H1 (cell line): ENCODE data around the gene LRRC63. TPM values are rescaled to one million over a fixed set of nuclear protein-coding genes. Genes with fewer than 3 reads are reported as not detected.

Experiments
- CTCF ChIA-PET: fragments of 300-600 bp; sonication (Branson Sonifier 250); formaldehyde crosslinking; loops from one replicate; lab custom pipeline; 2021; ENCODE audit not compliant: partially characterized antibody; lab: Charles Lee
- POLR2A ChIA-PET: fragments of 300-600 bp; sonication (Branson Sonifier 250); formaldehyde crosslinking; loops from one replicate; lab custom pipeline; 2021; ENCODE audit warnings: inconsistent platforms; ENCODE audit not compliant: partially characterized antibody; lab: Charles Lee
- DNase-seq, 2 experiments: peaks; one replicate each; pipeline versions ENCODE4 v3.0.0 to v3.0.0-alpha.2; 2010 to 2022; ENCODE audit warnings: low spot score in 2 of 2, low read depth in 1 of 2, mixed read lengths in 1 of 2
- FAIRE-seq: peaks from 2 replicates; lab custom pipeline; 2011; peaks lifted over from hg19 to GRCh38; lab: Jason Lieb, UNC
- H2AFZ ChIP-seq: 2 replicates; pipeline ENCODE4 v1.8.1; 2012; ENCODE audit warnings: low read length, inconsistent platforms
- H2AK5ac ChIP-seq: 2 replicates; pipeline ENCODE4 v1.6.1; 2013; ENCODE audit warnings: low read depth, low read length
- H2BK120ac ChIP-seq: replicated peaks from 2 replicates; pipeline ENCODE3; 2013; ENCODE audit warnings: low read depth, low read length, inconsistent platforms
- H2BK12ac ChIP-seq: 2 replicates; pipeline ENCODE4 v1.6.1; 2013; ENCODE audit warnings: low read depth, low read length
- H2BK15ac ChIP-seq: 2 replicates; pipeline ENCODE4 v1.6.1; 2013; ENCODE audit warnings: low read length
- H2BK20ac ChIP-seq: 2 replicates; pipeline ENCODE4 v1.6.1; 2013; ENCODE audit warnings: low read length
- H2BK5ac ChIP-seq: 2 replicates; pipeline ENCODE4 v1.6.1; 2013; ENCODE audit warnings: low read depth, low read length
- H3K14ac ChIP-seq: 2 replicates; pipeline ENCODE4 v1.6.1; 2013; ENCODE audit warnings: inconsistent platforms; ENCODE audit not compliant: insufficient read length
- H3K18ac ChIP-seq: 2 replicates; pipeline ENCODE4 v1.6.1; 2013; ENCODE audit warnings: low read length; ENCODE audit errors: extremely low read depth
- H3K23ac ChIP-seq: 2 replicates; pipeline ENCODE4 v1.6.1; 2013; ENCODE audit warnings: inconsistent platforms; ENCODE audit not compliant: insufficient read length
- H3K23me2 ChIP-seq: 2 replicates; pipeline ENCODE4 v1.6.1; 2013; ENCODE audit warnings: low read depth, low read length
- H3K27ac ChIP-seq: 2 replicates; pipeline ENCODE4 v1.6.1; 2011; ENCODE audit warnings: low read depth, low read length, inconsistent platforms
- H3K27me3 ChIP-seq, 4 experiments: replicated peaks in 1 of 4; 1 replicate in 1 of 4; 2 replicates in 3 of 4; pipeline versions ENCODE4 v1.6.1 to v1.8.1; 2011 to 2013; ENCODE audit warnings: low read length in 3 of 4, mild to moderate bottlenecking in 3 of 4, inconsistent platforms in 2 of 4, mixed read lengths in 2 of 4, moderate library complexity in 1 of 4; ENCODE audit not compliant: control insufficient read depth in 3 of 4, insufficient read depth in 3 of 4; ENCODE audit errors: extremely low read depth in 1 of 4
- H3K36me3 ChIP-seq, 4 experiments: 2 replicates each; pipeline versions ENCODE4 v1.6.1 to v1.8.1; 2011 to 2013; ENCODE audit warnings: mild to moderate bottlenecking in 4 of 4, low read length in 3 of 4, moderate library complexity in 2 of 4, control low read depth in 1 of 4, inconsistent platforms in 1 of 4; ENCODE audit not compliant: insufficient read depth in 4 of 4, control insufficient read depth in 2 of 4
- H3K4ac ChIP-seq: replicated peaks from 2 replicates; pipeline ENCODE3; 2013; ENCODE audit warnings: low read length, low read depth, mixed read lengths, inconsistent platforms; ENCODE audit not compliant: insufficient read length
- H3K4me1 ChIP-seq, 4 experiments: replicated peaks in 1 of 4; 1 replicate in 1 of 4; 2 replicates in 3 of 4; pipeline versions ENCODE4 v1.6.1 to v1.8.1; 2011 to 2013; ENCODE audit warnings: low read length in 3 of 4, inconsistent platforms in 2 of 4, mixed read lengths in 1 of 4; ENCODE audit not compliant: insufficient read depth in 4 of 4, control insufficient read depth in 3 of 4
- H3K4me2 ChIP-seq, 2 experiments: 2 replicates each; pipeline versions ENCODE4 v1.6.1 to v1.8.1; 2011 to 2013; ENCODE audit warnings: low read depth in 2 of 2, low read length in 2 of 2, control low read depth in 1 of 2, inconsistent platforms in 1 of 2, mild to moderate bottlenecking in 1 of 2; ENCODE audit not compliant: insufficient read depth in 1 of 2
- H3K4me3 ChIP-seq, 4 experiments: fragments of 200-600, 300-600 bp in 1 of 4; sonication (generic), shearing (Covaris generic), sonication (Bioruptor Twin) in 1 of 4; 2 replicates each; pipeline versions ENCODE4 v1.5.1 to v1.8.1; 2011 to 2016; ENCODE audit warnings: low read length in 4 of 4, low read depth in 3 of 4, control low read depth in 2 of 4, inconsistent platforms in 2 of 4, mild to moderate bottlenecking in 2 of 4, mixed read lengths in 1 of 4, moderate library complexity in 1 of 4; ENCODE audit not compliant: insufficient read depth in 2 of 4; ENCODE audit errors: extremely low read depth in 1 of 4
- H3K56ac ChIP-seq: replicated peaks from 2 replicates; pipeline ENCODE3; 2013; ENCODE audit warnings: low read depth, mild to moderate bottlenecking, mixed read lengths, low read length, inconsistent platforms; ENCODE audit not compliant: insufficient read length
- H3K79me1 ChIP-seq: 2 replicates; pipeline ENCODE4 v1.6.1; 2013; ENCODE audit warnings: low read depth, low read length, control low read depth
- H3K79me2 ChIP-seq, 2 experiments: 2 replicates each; pipeline versions ENCODE4 v1.6.1 to v1.8.1; 2012 to 2013; ENCODE audit warnings: low read length in 2 of 2, mild to moderate bottlenecking in 2 of 2, inconsistent platforms in 1 of 2; ENCODE audit not compliant: insufficient read depth in 2 of 2, control insufficient read depth in 1 of 2
- H3K9ac ChIP-seq, 4 experiments: replicated peaks in 1 of 4; 1 replicate in 1 of 4; 2 replicates in 3 of 4; pipeline versions ENCODE4 v1.6.1 to v1.8.1; 2011 to 2013; ENCODE audit warnings: low read depth in 3 of 4, low read length in 3 of 4, control low read depth in 2 of 4, mild to moderate bottlenecking in 2 of 4, moderate library complexity in 2 of 4, inconsistent platforms in 1 of 4; ENCODE audit errors: extremely low read depth in 1 of 4
- H3K9me3 ChIP-seq, 2 experiments: 2 replicates each; pipeline versions ENCODE4 v1.6.1 to v1.8.1; 2012 to 2013; ENCODE audit warnings: mild to moderate bottlenecking in 2 of 2, moderate library complexity in 2 of 2, control low read depth in 1 of 2, inconsistent platforms in 1 of 2, low read depth in 1 of 2, low read length in 1 of 2, mixed read lengths in 1 of 2; ENCODE audit not compliant: insufficient read depth in 2 of 2
- H4K20me1 ChIP-seq, 2 experiments: replicated peaks in 1 of 2; 2 replicates each; pipeline versions ENCODE3 to v1.8.1; 2011 to 2013; ENCODE audit warnings: inconsistent platforms in 2 of 2, low read length in 2 of 2, mild to moderate bottlenecking in 1 of 2; ENCODE audit not compliant: insufficient read depth in 2 of 2, control insufficient read depth in 1 of 2
- H4K5ac ChIP-seq: 2 replicates; pipeline ENCODE4 v1.6.1; 2013; ENCODE audit warnings: low read length, low read depth, mixed read lengths, inconsistent platforms; ENCODE audit not compliant: insufficient read length
- H4K8ac ChIP-seq: 2 replicates; pipeline ENCODE4 v1.8.0; 2013; ENCODE audit warnings: mild to moderate bottlenecking, moderate library complexity, low read length, inconsistent platforms; ENCODE audit not compliant: insufficient read depth; ENCODE audit errors: extremely low read depth
- H4K91ac ChIP-seq: replicated peaks from 2 replicates; pipeline ENCODE3; 2013; ENCODE audit warnings: low read length, mixed read lengths, inconsistent platforms; ENCODE audit not compliant: insufficient read length
- ASH2L ChIP-seq: fragments of 200-600, 300-600 bp; sonication (generic); IDR thresholded peaks from one replicate; pipeline ENCODE4 v1.7.1; 2017; ENCODE audit warnings: low read length
- CBX5 ChIP-seq: fragments of 300-800, 300-1000 bp; sonication (generic); IDR thresholded peaks from 2 replicates; pipeline ENCODE4 v1.7.1; 2016; ENCODE audit warnings: antibody characterized with exemption, low read length, low read depth
- PHF8 ChIP-seq: fragments of 200-600 bp; sonication (generic); conservative IDR thresholded peaks from 2 replicates; pipeline ENCODE4 v1.7.1; 2012; ENCODE audit warnings: low read depth, mild to moderate bottlenecking, inconsistent platforms, low read length, moderate library complexity
- SIN3A ChIP-seq, 2 experiments: IDR thresholded peaks in 1 of 2; conservative IDR thresholded peaks in 1 of 2; 2 replicates each; pipeline ENCODE4 v1.6.1; 2011 to 2012; ENCODE audit warnings: low read length in 2 of 2, improper control_type of control experiment in 1 of 2, low read depth in 1 of 2, mild to moderate bottlenecking in 1 of 2
- TAF1 ChIP-seq: IDR thresholded peaks from 2 replicates; pipeline ENCODE4 v1.6.1; 2011; ENCODE audit warnings: mild to moderate bottlenecking, low read depth, low read length
- TCF12 ChIP-seq: IDR thresholded peaks from 2 replicates; pipeline ENCODE4 v1.6.1; 2011; ENCODE audit warnings: low read depth, mild to moderate bottlenecking, low read length
- WGBS, 2 experiments: shearing (Covaris generic) in 1 of 2; methylation state at CpG; one replicate each; pipeline versions ENCODE4 v1.1.6 to v1.1.7; 2013 to 2015; ENCODE audit warnings: low lambda C conversion rate in 2 of 2, mixed read lengths in 2 of 2, inconsistent platforms in 1 of 2, low coverage in 1 of 2, missing lambda C conversion rate in 1 of 2; ENCODE audit not compliant: insufficient replicate concordance in 2 of 2, insufficient coverage in 1 of 2, insufficient read length in 1 of 2; ENCODE audit errors: extremely low coverage in 1 of 2, missing lambda C conversion rate in 1 of 2; 5-methylcytosine and 5-hydroxymethylcytosine counted together
- polyA plus RNA-seq, 7 experiments: library from polyadenylated mRNA; depleted of rRNA in 3 of 7; stranded (reverse) in 5 of 7; unstranded in 2 of 7; fragments of >200 nt in 5 of 7; fragments of 200-250 nt in 2 of 7; gene quantifications; 1 replicate in 5 of 7; 2 replicates in 1 of 7; 4 replicates in 1 of 7; pipeline versions ENCODE4 v1.2.1 to v1.2.3, GENCODE V29; 2011 to 2013; ENCODE audit warnings: missing spikeins in 2 of 7, mixed read lengths in 2 of 7
- total RNA-seq: library from RNA; stranded (reverse); fragmentation: NEBNext Ultra II Directional; extraction: Animal tissue kit (Norgen Biotek cat#: 25700); gene quantifications from 2 replicates; pipeline ENCODE4 v1.2.1, GENCODE V29; 2021
- TF ChIP-seq, protein P1 (sequence below): IDR thresholded peaks from 2 replicates; pipeline ENCODE4 v1.6.1; 2011; ENCODE audit warnings: low read length, improper control_type of control experiment

The LRRC63 gene
- total and polyA plus RNA-seq, 2 of the 8 experiments (the other 6 are each of a cell fraction or from before 2014, with no cell fraction given) = not detected

DNA sequence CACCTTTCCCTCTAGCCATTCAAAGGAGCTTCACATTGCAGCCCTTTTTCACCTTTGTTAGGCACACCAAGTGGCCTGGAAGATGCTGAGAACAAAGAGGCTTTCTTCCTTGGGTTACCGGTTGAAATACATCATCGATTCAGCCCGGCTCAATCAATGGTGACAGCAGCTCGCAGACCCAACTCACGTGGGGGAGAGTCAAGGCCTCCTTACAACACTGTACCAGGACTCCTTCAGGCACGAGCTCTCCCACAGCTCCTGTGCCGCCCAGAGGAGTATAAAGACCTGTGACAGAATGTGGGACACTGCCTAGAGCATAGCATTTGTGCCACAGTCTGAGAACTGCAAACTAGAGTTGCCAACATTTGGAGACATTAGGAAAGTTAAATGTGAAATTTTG is 3.9 kb upstream of the LRRC63 start:
- no peaks in the 10 kb centered on the region for H3K79me1 ChIP-seq
- no peak overlapping the region for H4K5ac ChIP-seq
- H3K14ac ChIP-seq = no peak overlapping the region
- no peak for FAIRE-seq
- no peak overlapping the region for H3K23ac ChIP-seq
- POLR2A ChIA-PET = no interaction called here
- H3K79me2 ChIP-seq = no peaks in the 10 kb centered on the region
- H4K20me1 ChIP-seq = no peaks in the 10 kb centered on the region
- no peak overlapping the region for H2BK5ac ChIP-seq
- WGBS, 2 experiments = 77% methylated on average over 7 of the region's 7 CpGs; no CpG with 5 or more reads in 1 of the 2 experiments
- no peak overlapping the region for H2BK12ac ChIP-seq
- no peak overlapping the region for H3K4me2 ChIP-seq
- no peak overlapping the region for H2AK5ac ChIP-seq
- no peak overlapping the region for H3K4me3 ChIP-seq
- H3K56ac ChIP-seq = no peak overlapping the region
- DNase-seq = no peak
- peaks cover 6% of the 10 kb centered on the region for H3K23me2 ChIP-seq
- no peak overlapping the region for H2AFZ ChIP-seq
- no peak overlapping the region for H4K8ac ChIP-seq
- CTCF ChIA-PET = interaction anchor here (0.6 to 1.1 kb wide), 4 partner anchors 13 to 400 kb away, joined by 3 to 4 read pairs (median 3); partner anchors contain the start of gene LCP1
- no peak overlapping the region for H4K91ac ChIP-seq
- no peak overlapping the region for H3K27ac ChIP-seq
- no peaks in the 10 kb centered on the region for H3K9me3 ChIP-seq
- no peaks in the 10 kb centered on the region for H3K36me3 ChIP-seq
- H3K4me1 ChIP-seq = peaks cover 0 to 8% (median 5%) of the 10 kb centered on the region in 4 experiments; a peak in 4 of 7 replicates
- no peak overlapping the region for H2BK15ac ChIP-seq
- no peak overlapping the region for H3K4ac ChIP-seq
- H3K9ac ChIP-seq = no peak overlapping the region
- H3K18ac ChIP-seq = no peak overlapping the region
- H3K27me3 ChIP-seq = peaks cover 2 to 8% (median 4%) of the 10 kb centered on the region in 4 experiments
- no peak overlapping the region for H2BK120ac ChIP-seq
- no peak overlapping the region for H2BK20ac ChIP-seq
- TF ChIP-seq CBX5 (no peak), TCF12 (no peak), TAF1 (no peak), SIN3A (conservative IDR thresholded peaks at IDR 0.05 in 1 of 2, IDR thresholded peaks at IDR 0.05 in 1 of 2; ENCODE audit: low read depth in 1 of 2, low read length in 2 of 2) (no peak), PHF8 (no peak), ASH2L (no peak)
- TF ChIP-seq, protein P1, sequence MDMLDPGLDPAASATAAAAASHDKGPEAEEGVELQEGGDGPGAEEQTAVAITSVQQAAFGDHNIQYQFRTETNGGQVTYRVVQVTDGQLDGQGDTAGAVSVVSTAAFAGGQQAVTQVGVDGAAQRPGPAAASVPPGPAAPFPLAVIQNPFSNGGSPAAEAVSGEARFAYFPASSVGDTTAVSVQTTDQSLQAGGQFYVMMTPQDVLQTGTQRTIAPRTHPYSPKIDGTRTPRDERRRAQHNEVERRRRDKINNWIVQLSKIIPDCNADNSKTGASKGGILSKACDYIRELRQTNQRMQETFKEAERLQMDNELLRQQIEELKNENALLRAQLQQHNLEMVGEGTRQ = no peak
